Measurements from ENCODE around the gene RAB12.

Gene RAB12

GRCh38 chr18:8688816-8689215 is 79.6 kb downstream of the RAB12 start:
- Histone ChIP-seq H3K4me3 (ENCODE audit: low read depth, low read length) (no peak overlapping the region), H3K4me1 (ENCODE audit: control insufficient read depth, insufficient read depth, low read length) (no peaks in the 10 kb centered on the region), H3K27ac (ENCODE audit: extremely low read depth, low read depth, low read length) (no peak overlapping the region), H3K36me3 (ENCODE audit: control insufficient read depth in 2 of 2, insufficient read depth in 1 of 2, low read length in 2 of 2) (no peaks in the 10 kb centered on the region), H3K9me3 (ENCODE audit: control insufficient read depth, insufficient read depth, low read depth, low read length) (no peaks in the 10 kb centered on the region)
- no peak for TF ChIP-seq BCL11A (tag by site-specific recombination; IDR thresholded peaks at IDR 0.05; ENCODE audit: low read depth)
- TF ChIP-seq ZNF830 (tag by site-specific recombination; IDR thresholded peaks at IDR 0.05; ENCODE audit: low read depth), result no peak
- no peak for TF ChIP-seq ZNF701 (tag by site-specific recombination; IDR thresholded peaks at IDR 0.05)
- TF ChIP-seq ZNF544 (tag by site-specific recombination; IDR thresholded peaks at IDR 0.05), result no peak
- no peak for TF ChIP-seq ZBTB7A (tag by site-specific recombination; IDR thresholded peaks at IDR 0.05; ENCODE audit: low read depth)
- no peak for TF ChIP-seq KLF10 (tag by site-specific recombination; IDR thresholded peaks at IDR 0.05)
- TF ChIP-seq ZNF266 (tag by site-specific recombination; IDR thresholded peaks at IDR 0.05; ENCODE audit: low read depth), result no peak
- TF ChIP-seq ZBTB8A (tag by site-specific recombination; IDR thresholded peaks at IDR 0.05), result no peak
- no peak for TF ChIP-seq SALL2 (tag by site-specific recombination; IDR thresholded peaks at IDR 0.05; ENCODE audit: borderline replicate concordance)
- TF ChIP-seq ZSCAN16 (tag by site-specific recombination; IDR thresholded peaks at IDR 0.05), result no peak
- no peak for TF ChIP-seq REPIN1 (tag by site-specific recombination; IDR thresholded peaks at IDR 0.05; ENCODE audit: low read depth)
- TF ChIP-seq TRIM28 (IDR thresholded peaks at IDR 0.05; ENCODE audit: borderline replicate concordance, low read length), result no peak
- no peak for TF ChIP-seq ZNF121 (tag by site-specific recombination; IDR thresholded peaks at IDR 0.05)
- no peak for TF ChIP-seq ZNF140 (tag by site-specific recombination; IDR thresholded peaks at IDR 0.05)
- no peak for TF ChIP-seq ZNF148 (tag by site-specific recombination; IDR thresholded peaks at IDR 0.05; ENCODE audit: borderline replicate concordance)
- TF ChIP-seq GLIS1 (tag by site-specific recombination; IDR thresholded peaks at IDR 0.05), result no peak
- TF ChIP-seq ZNF549 (tag by site-specific recombination; IDR thresholded peaks at IDR 0.05), result no peak
- POLR2A ChIA-PET, result no interaction called here
- CTCF ChIA-PET, result interaction anchor here (0.6 to 3.9 kb wide), 2 partner anchors 7 to 1648 kb away, joined by 4 to 30 read pairs; no protein-coding TSS in a partner anchor
